Measurements from ENCODE around the gene UBTD2. TPM values are rescaled to one million over a fixed set of nuclear protein-coding genes. Genes with fewer than 3 reads are reported as not detected.

The UBTD2 gene
- total and polyA plus RNA-seq, 2 donors (not counting 1 experiment from before 2014, with no cell fraction given), result 24.9 to 29.8 TPM

DNA sequence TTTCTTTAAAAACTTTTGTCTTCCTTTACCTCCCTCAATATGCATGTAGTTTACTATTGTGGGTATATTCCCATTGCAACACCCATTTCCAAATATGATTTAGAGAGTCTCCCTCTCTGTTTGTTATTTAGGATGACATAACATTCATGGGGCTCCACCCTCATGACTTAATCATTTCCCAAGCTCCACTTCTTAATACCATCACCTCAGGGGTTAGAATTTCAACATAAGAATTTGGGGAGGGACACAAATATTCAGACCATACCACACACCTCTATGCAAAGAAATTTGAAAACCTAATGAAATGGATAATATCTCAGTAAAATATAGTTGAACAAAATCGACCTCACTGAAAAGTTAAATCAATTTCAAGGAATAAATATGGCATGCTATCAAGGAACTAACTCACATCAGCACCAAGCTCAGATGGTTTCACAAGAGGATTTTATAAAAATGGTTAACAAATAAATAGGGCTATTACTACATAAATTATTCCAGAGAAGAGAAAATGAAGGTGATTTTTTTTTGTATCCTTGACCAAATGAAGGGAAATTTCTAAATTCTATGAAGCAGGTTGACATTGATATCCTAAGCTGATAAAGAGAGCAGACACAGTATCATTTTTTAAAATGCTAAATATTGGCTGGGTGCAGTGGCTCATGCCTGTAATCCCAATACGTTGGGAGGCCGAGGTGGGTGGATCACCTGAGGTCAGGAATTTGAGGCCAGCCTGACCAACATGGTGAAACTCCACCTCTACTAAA, 20.2 kb upstream of the UBTD2 start:
- no peak overlapping the region for H3K4me3 ChIP-seq (replicated peaks in 1 of 4; ENCODE audit: control extremely low read depth in 1 of 4, insufficient read depth in 1 of 4, low read depth in 3 of 4, low read length in 4 of 4)
- H3K4me2 ChIP-seq (ENCODE audit: extremely low read depth, insufficient read depth, low read length), result no peak overlapping the region
- H3K9ac ChIP-seq (ENCODE audit: insufficient read depth, low read length), result no peak overlapping the region
- no peaks in the 10 kb centered on the region for H3K9me3 ChIP-seq (ENCODE audit: control insufficient read depth, insufficient read depth, low read depth, low read length)
- no peaks in the 10 kb centered on the region for H4K20me1 ChIP-seq (ENCODE audit: control insufficient read depth, extremely low read depth, insufficient read depth, low read length)
- no peak for TF ChIP-seq EZH2 (IDR thresholded peaks at IDR 0.05; ENCODE audit: low read length, missing control alignments)
- TF ChIP-seq, protein P1, sequence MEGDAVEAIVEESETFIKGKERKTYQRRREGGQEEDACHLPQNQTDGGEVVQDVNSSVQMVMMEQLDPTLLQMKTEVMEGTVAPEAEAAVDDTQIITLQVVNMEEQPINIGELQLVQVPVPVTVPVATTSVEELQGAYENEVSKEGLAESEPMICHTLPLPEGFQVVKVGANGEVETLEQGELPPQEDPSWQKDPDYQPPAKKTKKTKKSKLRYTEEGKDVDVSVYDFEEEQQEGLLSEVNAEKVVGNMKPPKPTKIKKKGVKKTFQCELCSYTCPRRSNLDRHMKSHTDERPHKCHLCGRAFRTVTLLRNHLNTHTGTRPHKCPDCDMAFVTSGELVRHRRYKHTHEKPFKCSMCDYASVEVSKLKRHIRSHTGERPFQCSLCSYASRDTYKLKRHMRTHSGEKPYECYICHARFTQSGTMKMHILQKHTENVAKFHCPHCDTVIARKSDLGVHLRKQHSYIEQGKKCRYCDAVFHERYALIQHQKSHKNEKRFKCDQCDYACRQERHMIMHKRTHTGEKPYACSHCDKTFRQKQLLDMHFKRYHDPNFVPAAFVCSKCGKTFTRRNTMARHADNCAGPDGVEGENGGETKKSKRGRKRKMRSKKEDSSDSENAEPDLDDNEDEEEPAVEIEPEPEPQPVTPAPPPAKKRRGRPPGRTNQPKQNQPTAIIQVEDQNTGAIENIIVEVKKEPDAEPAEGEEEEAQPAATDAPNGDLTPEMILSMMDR (conservative IDR thresholded peaks at IDR 0.05 in 1 of 2, IDR thresholded peaks at IDR 0.05 in 1 of 2; ENCODE audit: low read depth in 1 of 2, low read length in 2 of 2), result no peak
- no peak overlapping the region for H2AFZ ChIP-seq (ENCODE audit: low read length)
- H3K27me3 ChIP-seq (ENCODE audit: control insufficient read depth, insufficient read depth, low read length), result no peaks in the 10 kb centered on the region
- no peaks in the 10 kb centered on the region for H3K79me2 ChIP-seq (ENCODE audit: control insufficient read depth, insufficient read depth, low read length)
- no peaks in the 10 kb centered on the region for H3K36me3 ChIP-seq (ENCODE audit: control insufficient read depth, insufficient read depth, low read length)
- peak; percentile 21 to 47 for DNase-seq (ENCODE audit: low read depth in 2 of 2)
- H3K27ac ChIP-seq (ENCODE audit: insufficient read depth, low read length), result no peak overlapping the region
- no peaks in the 10 kb centered on the region for H3K4me1 ChIP-seq (ENCODE audit: control insufficient read depth, extremely low read depth, insufficient read depth, low read length)

DNA sequence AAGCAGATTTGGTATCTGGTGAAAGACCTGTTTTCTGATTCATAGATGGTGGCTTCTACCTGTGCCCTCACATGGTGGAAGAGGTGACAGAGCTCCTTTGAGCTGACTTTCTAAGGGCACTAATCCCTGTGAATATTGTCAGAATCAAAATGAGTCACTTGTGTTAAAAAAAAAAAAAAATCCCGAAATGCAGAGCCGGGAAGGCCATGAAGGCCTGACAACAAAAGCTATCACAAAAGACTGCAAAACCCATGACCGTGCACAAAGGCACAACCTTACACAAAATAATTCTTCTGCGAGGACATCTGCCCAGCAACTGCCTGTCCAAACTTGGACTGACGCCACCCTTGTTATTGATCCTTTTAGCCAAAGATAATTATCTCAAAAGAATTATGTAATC, 19.6 kb upstream of the UBTD2 start:
- no peak overlapping the region for H2AFZ ChIP-seq (ENCODE audit: low read length)
- TF ChIP-seq, protein P1 (conservative IDR thresholded peaks at IDR 0.05 in 1 of 2, IDR thresholded peaks at IDR 0.05 in 1 of 2; ENCODE audit: low read depth in 1 of 2, low read length in 2 of 2), result no peak
- no peak for TF ChIP-seq EZH2 (IDR thresholded peaks at IDR 0.05; ENCODE audit: low read length, missing control alignments)
- H3K79me2 ChIP-seq (ENCODE audit: control insufficient read depth, insufficient read depth, low read length), result no peaks in the 10 kb centered on the region
- H3K9me3 ChIP-seq (ENCODE audit: control insufficient read depth, insufficient read depth, low read depth, low read length), result no peaks in the 10 kb centered on the region
- peak in 1 of 2 donors; percentile 4 for DNase-seq (ENCODE audit: low read depth in 2 of 2)
- no peaks in the 10 kb centered on the region for H4K20me1 ChIP-seq (ENCODE audit: control insufficient read depth, extremely low read depth, insufficient read depth, low read length)
- H3K27ac ChIP-seq (ENCODE audit: insufficient read depth, low read length), result no peak overlapping the region
- H3K27me3 ChIP-seq (ENCODE audit: control insufficient read depth, insufficient read depth, low read length), result no peaks in the 10 kb centered on the region
- no peak overlapping the region for H3K9ac ChIP-seq (ENCODE audit: insufficient read depth, low read length)
- H3K4me3 ChIP-seq (replicated peaks in 1 of 4; ENCODE audit: control extremely low read depth in 1 of 4, insufficient read depth in 1 of 4, low read depth in 3 of 4, low read length in 4 of 4), result no peak overlapping the region
- no peaks in the 10 kb centered on the region for H3K36me3 ChIP-seq (ENCODE audit: control insufficient read depth, insufficient read depth, low read length)
- H3K4me1 ChIP-seq (ENCODE audit: control insufficient read depth, extremely low read depth, insufficient read depth, low read length), result no peaks in the 10 kb centered on the region
- H3K4me2 ChIP-seq (ENCODE audit: extremely low read depth, insufficient read depth, low read length), result no peak overlapping the region

DNA sequence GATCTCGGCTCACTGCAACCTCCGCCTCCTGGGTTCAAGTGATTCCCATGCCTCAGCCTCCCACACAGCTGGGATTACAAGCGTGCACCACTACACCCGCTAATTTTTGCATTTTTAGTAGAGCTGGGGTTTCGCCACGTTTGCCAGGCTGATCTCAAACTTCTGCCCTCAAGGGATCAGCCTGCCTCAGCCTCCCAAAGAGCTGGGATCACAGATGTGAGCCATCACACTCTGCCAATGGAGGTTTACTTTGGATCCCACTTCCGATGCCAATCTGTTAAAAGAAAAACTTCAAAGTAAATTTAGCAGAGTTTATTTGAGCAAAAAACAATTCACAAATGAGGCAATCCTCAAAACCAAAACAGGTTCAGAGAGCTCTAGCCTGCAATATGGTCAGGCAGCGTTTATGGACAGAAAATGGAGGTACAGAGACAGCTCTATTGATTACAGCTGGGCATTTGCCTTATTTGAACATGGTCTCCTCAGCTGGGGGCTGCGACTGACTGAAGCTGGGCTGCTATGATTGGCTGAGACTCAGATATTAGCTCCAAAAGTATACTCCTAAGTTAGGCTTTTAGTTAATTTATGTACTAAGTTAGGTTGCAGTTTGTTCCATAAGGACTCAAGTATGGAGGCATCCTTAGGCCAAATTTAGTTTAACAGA, 18.6 kb upstream of the UBTD2 start:
- no peak for DNase-seq (ENCODE audit: low read depth in 2 of 2)
- Histone ChIP-seq H3K4me2 (ENCODE audit: extremely low read depth, insufficient read depth, low read length) (no peak overlapping the region), H3K27me3 (ENCODE audit: control insufficient read depth, insufficient read depth, low read length) (no peaks in the 10 kb centered on the region), H3K36me3 (ENCODE audit: control insufficient read depth, insufficient read depth, low read length) (no peaks in the 10 kb centered on the region), H4K20me1 (ENCODE audit: control insufficient read depth, extremely low read depth, insufficient read depth, low read length) (no peaks in the 10 kb centered on the region), H3K4me1 (ENCODE audit: control insufficient read depth, extremely low read depth, insufficient read depth, low read length) (no peaks in the 10 kb centered on the region), H3K9me3 (ENCODE audit: control insufficient read depth, insufficient read depth, low read depth, low read length) (no peaks in the 10 kb centered on the region), H3K27ac (ENCODE audit: insufficient read depth, low read length) (no peak overlapping the region), H3K9ac (ENCODE audit: insufficient read depth, low read length) (no peak overlapping the region), H2AFZ (ENCODE audit: low read length) (peak overlapping the region; percentile 26), H3K4me3 (replicated peaks in 1 of 4; ENCODE audit: control extremely low read depth in 1 of 4, insufficient read depth in 1 of 4, low read depth in 3 of 4, low read length in 4 of 4) (no peak overlapping the region), H3K79me2 (ENCODE audit: control insufficient read depth, insufficient read depth, low read length) (no peaks in the 10 kb centered on the region)
- TF ChIP-seq, protein P1 (conservative IDR thresholded peaks at IDR 0.05 in 1 of 2, IDR thresholded peaks at IDR 0.05 in 1 of 2; ENCODE audit: low read depth in 1 of 2, low read length in 2 of 2), result no peak
- TF ChIP-seq EZH2 (IDR thresholded peaks at IDR 0.05; ENCODE audit: low read length, missing control alignments), result no peak

Data from fibroblast of lung (primary cell).